GM12892 (cell line): ENCODE results near the gene LEMD3.

Experiments used
- POLR2A ChIP-seq: IDR thresholded peaks from 2 replicates; pipeline ENCODE4 v1.6.1; 2011; ENCODE audit warnings: low read depth, low read length, control low read depth
- POLR2AphosphoS5 ChIP-seq: IDR thresholded peaks from 2 replicates; pipeline ENCODE4 v1.6.1; 2011; ENCODE audit warnings: low read depth, low read length, control low read depth
- TAF1 ChIP-seq: IDR thresholded peaks from 2 replicates; pipeline ENCODE4 v1.6.1; 2011; ENCODE audit warnings: low read depth, mild to moderate bottlenecking, control low read depth, low read length, borderline replicate concordance

- TF ChIP-seq POLR2A (no peak), POLR2AphosphoS5 (no peak), TAF1 (no peak)
Observed at GRCh38 chr12:65292241-65292640, 122.9 kb downstream of the LEMD3 start.
